Neural cell (in vitro differentiated cells): ENCODE data around the gene ALS2. TPM values are rescaled to one million over a fixed set of nuclear protein-coding genes. Genes with fewer than 3 reads are reported as not detected.
"Not testable (repeated sequence)": the region's sequence is repeated elsewhere in the genome, so short reads cannot be mapped to it uniquely, and the experiment has no call there.

Experiments
- H2AFZ ChIP-seq: fragments of 200-600, 300-800 bp; sonication (generic), shearing (Covaris generic); 2 replicates; pipeline ENCODE4 v1.6.0; 2014; ENCODE audit warnings: low read depth, mild to moderate bottlenecking, antibody characterized with exemption, low read length, moderate library complexity
- H3F3A ChIP-seq: fragments of 200-600 bp; shearing (Covaris generic); 2 replicates; pipeline ENCODE4 v1.6.1; 2016; ENCODE audit warnings: mild to moderate bottlenecking, moderate library complexity, mixed read lengths, antibody characterized with exemption, low read length; ENCODE audit not compliant: insufficient read depth, poor library complexity, severe bottlenecking
- H3K27ac ChIP-seq: fragments of 200-600, 300-800 bp; sonication (generic), shearing (Covaris generic); 2 replicates; pipeline ENCODE4 v1.5.1; 2014; ENCODE audit warnings: mild to moderate bottlenecking, low read length, moderate library complexity
- H3K27me3 ChIP-seq: fragments of 300-800, 200-600 bp; sonication (generic), shearing (Covaris generic); 2 replicates; pipeline ENCODE4 v1.6.0; 2014; ENCODE audit warnings: mild to moderate bottlenecking, low read depth, low read length, moderate library complexity; ENCODE audit not compliant: insufficient read depth
- H3K36me3 ChIP-seq: fragments of 300-800, 200-600 bp; sonication (generic), shearing (Covaris generic); 2 replicates; pipeline ENCODE4 v1.5.1; 2014; ENCODE audit warnings: mild to moderate bottlenecking, antibody characterized with exemption, low read length, moderate library complexity; ENCODE audit not compliant: insufficient read depth
- H3K4me2 ChIP-seq: fragments of 300-800, 200-600 bp; sonication (generic), shearing (Covaris generic); 2 replicates; pipeline ENCODE4 v1.6.0; 2014; ENCODE audit warnings: mild to moderate bottlenecking, low read length
- H3K4me3 ChIP-seq: fragments of 300-800, 200-600 bp; sonication (generic), shearing (Covaris generic); 2 replicates; pipeline ENCODE4 v1.5.1; 2014; ENCODE audit warnings: mild to moderate bottlenecking, low read length, moderate library complexity
- H3K79me2 ChIP-seq: fragments of 200-600 bp; shearing (Covaris generic); replicated peaks from 2 replicates; pipeline ENCODE4 v1.6.0; 2014; ENCODE audit warnings: mild to moderate bottlenecking, low read length, moderate library complexity; ENCODE audit not compliant: insufficient read depth
- H3K9ac ChIP-seq: fragments of 300-800, 200-600 bp; sonication (generic), shearing (Covaris generic); 2 replicates; pipeline ENCODE4 v1.6.1; 2016; ENCODE audit warnings: mild to moderate bottlenecking, low read length, mixed read lengths
- H3K9me2 ChIP-seq: fragments of 200-600 bp; shearing (Covaris generic); 2 replicates; pipeline ENCODE4 v1.6.1; 2016; ENCODE audit warnings: mild to moderate bottlenecking, low read length, mixed read lengths; ENCODE audit not compliant: insufficient read depth
- H3K9me3 ChIP-seq: fragments of 200-600, 300-800 bp; sonication (generic), shearing (Covaris generic); 2 replicates; pipeline ENCODE4 v1.6.1; 2016; ENCODE audit warnings: mild to moderate bottlenecking, mixed run types, low read length, moderate library complexity, mixed read lengths
- H4K20me1 ChIP-seq: fragments of 200-600 bp; shearing (Covaris generic); 2 replicates; pipeline ENCODE4 v1.6.1; 2016; ENCODE audit warnings: mild to moderate bottlenecking, mixed run types; ENCODE audit not compliant: insufficient read depth
- EP300 ChIP-seq: fragments of 450-650 bp; conservative IDR thresholded peaks from 2 replicates; pipeline ENCODE4 v1.6.1; 2014; ENCODE audit warnings: antibody characterized with exemption, mild to moderate bottlenecking, moderate library complexity; ENCODE audit not compliant: poor library complexity, severe bottlenecking
- EZH2 ChIP-seq: fragments of 200-600, 300-800 bp; shearing (Covaris generic), sonication (generic); IDR thresholded peaks from 2 replicates; pipeline ENCODE4 v1.6.1; 2014; ENCODE audit warnings: antibody characterized with exemption, low read length, borderline replicate concordance, mild to moderate bottlenecking; ENCODE audit not compliant: insufficient read depth, poor library complexity, severe bottlenecking
- MXI1 ChIP-seq: fragments of 450-650 bp; conservative IDR thresholded peaks from 2 replicates; pipeline ENCODE4 v1.6.1; 2014; ENCODE audit warnings: antibody characterized with exemption, mild to moderate bottlenecking; ENCODE audit not compliant: poor library complexity, severe bottlenecking
- POLR2AphosphoS5 ChIP-seq: IDR thresholded peaks from 2 replicates; pipeline ENCODE4 v1.6.1; 2012
- RAD21 ChIP-seq: fragments of 450-650 bp; conservative IDR thresholded peaks from 2 replicates; pipeline ENCODE4 v1.6.1; 2014; ENCODE audit warnings: antibody characterized with exemption, mild to moderate bottlenecking, moderate library complexity
- REST ChIP-seq: IDR thresholded peaks from 2 replicates; pipeline ENCODE4 v1.6.1; 2012; ENCODE audit warnings: borderline replicate concordance
- SMC3 ChIP-seq: fragments of 450-650 bp; conservative IDR thresholded peaks from 2 replicates; pipeline ENCODE4 v1.6.1; 2014; ENCODE audit warnings: antibody characterized with exemption, mild to moderate bottlenecking, moderate library complexity; ENCODE audit not compliant: poor library complexity
- TAF1 ChIP-seq: IDR thresholded peaks from 2 replicates; pipeline ENCODE4 v1.6.1; 2012; ENCODE audit warnings: low read depth
- polyA plus RNA-seq: library from polyadenylated mRNA; depleted of rRNA; stranded (reverse); fragments of >200 nt; gene quantifications from 2 replicates; pipeline ENCODE4 v1.2.3, GENCODE V29; 2014
- TF ChIP-seq, protein P1 (sequence below): fragments of 450-650 bp; IDR thresholded peaks from 2 replicates; pipeline ENCODE4 v1.5.1; 2014; ENCODE audit warnings: antibody characterized with exemption, mild to moderate bottlenecking, moderate library complexity; ENCODE audit not compliant: poor library complexity, severe bottlenecking

The ALS2 gene
- polyA plus RNA-seq, 1 donor from 2014 or later: 26.3 TPM

- TF ChIP-seq SMC3 (no peak), EZH2 (no peak), TAF1 (no peak), POLR2AphosphoS5 (no peak), REST (no peak), MXI1 (no peak), RAD21 (no peak), EP300 (no peak)
- TF ChIP-seq, protein P1, sequence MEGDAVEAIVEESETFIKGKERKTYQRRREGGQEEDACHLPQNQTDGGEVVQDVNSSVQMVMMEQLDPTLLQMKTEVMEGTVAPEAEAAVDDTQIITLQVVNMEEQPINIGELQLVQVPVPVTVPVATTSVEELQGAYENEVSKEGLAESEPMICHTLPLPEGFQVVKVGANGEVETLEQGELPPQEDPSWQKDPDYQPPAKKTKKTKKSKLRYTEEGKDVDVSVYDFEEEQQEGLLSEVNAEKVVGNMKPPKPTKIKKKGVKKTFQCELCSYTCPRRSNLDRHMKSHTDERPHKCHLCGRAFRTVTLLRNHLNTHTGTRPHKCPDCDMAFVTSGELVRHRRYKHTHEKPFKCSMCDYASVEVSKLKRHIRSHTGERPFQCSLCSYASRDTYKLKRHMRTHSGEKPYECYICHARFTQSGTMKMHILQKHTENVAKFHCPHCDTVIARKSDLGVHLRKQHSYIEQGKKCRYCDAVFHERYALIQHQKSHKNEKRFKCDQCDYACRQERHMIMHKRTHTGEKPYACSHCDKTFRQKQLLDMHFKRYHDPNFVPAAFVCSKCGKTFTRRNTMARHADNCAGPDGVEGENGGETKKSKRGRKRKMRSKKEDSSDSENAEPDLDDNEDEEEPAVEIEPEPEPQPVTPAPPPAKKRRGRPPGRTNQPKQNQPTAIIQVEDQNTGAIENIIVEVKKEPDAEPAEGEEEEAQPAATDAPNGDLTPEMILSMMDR: no peak
- Histone ChIP-seq H3K9me3 (no peaks in the 10 kb centered on the region), H3K79me2 (no peaks in the 10 kb centered on the region), H3K4me2 (no peak overlapping the region), H3K9ac (no peak overlapping the region), H3K27me3 (no peaks in the 10 kb centered on the region), H4K20me1 (no peaks in the 10 kb centered on the region), H3K36me3 (no peaks in the 10 kb centered on the region), H3K27ac (no peak overlapping the region), H2AFZ (no peak overlapping the region), H3F3A (no peaks in the 10 kb centered on the region), H3K4me3 (no peak overlapping the region), H3K9me2 (no peaks in the 10 kb centered on the region)
Observed at GRCh38 chr2:201813996-201814760, 33.4 kb upstream of the ALS2 start.

DNA sequence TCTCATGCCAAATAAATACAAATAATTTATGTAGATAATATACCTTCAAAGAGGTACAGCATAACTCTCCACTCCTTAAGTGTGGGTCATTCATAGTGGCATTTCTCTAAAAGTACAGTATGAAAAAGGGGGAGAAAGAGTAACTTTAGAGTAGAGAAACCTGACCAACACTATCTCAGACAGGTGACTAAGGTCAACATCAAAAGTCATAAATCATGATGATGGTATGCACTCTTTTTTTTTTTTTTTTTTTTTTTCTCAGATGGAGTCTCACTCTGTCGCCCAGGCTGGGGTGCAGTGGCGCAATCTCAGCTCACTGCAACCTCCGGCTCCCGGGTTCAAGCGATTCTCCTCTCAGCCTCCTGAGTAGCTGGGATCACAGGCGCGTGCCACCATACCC, 29.9 kb upstream of the ALS2 start:
- not testable (repeated sequence) for H3K4me2 ChIP-seq, H4K20me1 ChIP-seq, H3K79me2 ChIP-seq, H3K27me3 ChIP-seq, H3K27ac ChIP-seq, H3K4me3 ChIP-seq, H3F3A ChIP-seq, H3K9ac ChIP-seq, H3K9me2 ChIP-seq, H3K9me3 ChIP-seq, H3K36me3 ChIP-seq, H2AFZ ChIP-seq

GRCh38 chr2:201809633-201810032, 28.9 kb upstream of the ALS2 start:
- TF ChIP-seq SMC3 (no peak), POLR2AphosphoS5 (no peak), EP300 (no peak), MXI1 (no peak)
- H2AFZ ChIP-seq: no peak overlapping the region
- no peaks in the 10 kb centered on the region for H3K79me2 ChIP-seq
- H3K4me3 ChIP-seq: no peak overlapping the region
- no peak overlapping the region for H3K4me2 ChIP-seq
- H3K36me3 ChIP-seq: no peaks in the 10 kb centered on the region
- no peaks in the 10 kb centered on the region for H3K9me2 ChIP-seq
- H3K9ac ChIP-seq: no peak overlapping the region
- no peaks in the 10 kb centered on the region for H3K27me3 ChIP-seq
- no peaks in the 10 kb centered on the region for H3F3A ChIP-seq
- no peak overlapping the region for H3K27ac ChIP-seq
- no peaks in the 10 kb centered on the region for H4K20me1 ChIP-seq
- H3K9me3 ChIP-seq: no peaks in the 10 kb centered on the region
